Ishikawa (cell line): Measurements from ENCODE around the gene RSF1.
A peak's percentile ranks its signal among the peaks of the same experiment; 100 is the strongest.

Experiments
- CEBPB ChIP-seq: IDR thresholded peaks from 2 replicates; pipeline ENCODE4 v1.6.1; 2012
- CREB1 ChIP-seq: IDR thresholded peaks from 2 replicates; pipeline ENCODE4 v1.6.1; 2012; ENCODE audit warnings: low read depth
- EGR1 ChIP-seq: IDR thresholded peaks from 2 replicates; pipeline ENCODE4 v1.6.1; 2012
- EP300 ChIP-seq: IDR thresholded peaks from 2 replicates; pipeline ENCODE4 v1.6.1; 2012; ENCODE audit warnings: borderline replicate concordance
- FOXM1 ChIP-seq: IDR thresholded peaks from 2 replicates; pipeline ENCODE4 v1.6.1; 2012; ENCODE audit warnings: low read depth, borderline replicate concordance
- MAX ChIP-seq: IDR thresholded peaks from 2 replicates; pipeline ENCODE4 v1.6.1; 2012
- NFIC ChIP-seq: IDR thresholded peaks from 2 replicates; pipeline ENCODE4 v1.6.1; 2012
- RAD21 ChIP-seq: IDR thresholded peaks from 2 replicates; pipeline ENCODE4 v1.6.1; 2012; ENCODE audit warnings: low read depth
- TAF1 ChIP-seq: IDR thresholded peaks from 2 replicates; pipeline ENCODE4 v1.6.1; 2012; ENCODE audit warnings: low read depth, mild to moderate bottlenecking
- TCF12 ChIP-seq: IDR thresholded peaks from 2 replicates; pipeline ENCODE4 v1.6.1; 2012; ENCODE audit warnings: low read depth
- TEAD4 ChIP-seq: IDR thresholded peaks from 2 replicates; pipeline ENCODE4 v1.6.1; 2012
- YY1 ChIP-seq: IDR thresholded peaks from 2 replicates; pipeline ENCODE4 v1.6.1; 2012; ENCODE audit warnings: low read depth
- ZBTB7A ChIP-seq: IDR thresholded peaks from 2 replicates; pipeline ENCODE4 v1.6.1; 2012; ENCODE audit warnings: low read depth
- TF ChIP-seq, protein P1 (sequence below): IDR thresholded peaks from 2 replicates; pipeline ENCODE4 v1.6.1; 2012
- TF ChIP-seq, protein P2 (sequence below): IDR thresholded peaks from 2 replicates; pipeline ENCODE4 v1.6.1; 2012; ENCODE audit warnings: low read depth, mild to moderate bottlenecking

The RSF1 gene

DNA sequence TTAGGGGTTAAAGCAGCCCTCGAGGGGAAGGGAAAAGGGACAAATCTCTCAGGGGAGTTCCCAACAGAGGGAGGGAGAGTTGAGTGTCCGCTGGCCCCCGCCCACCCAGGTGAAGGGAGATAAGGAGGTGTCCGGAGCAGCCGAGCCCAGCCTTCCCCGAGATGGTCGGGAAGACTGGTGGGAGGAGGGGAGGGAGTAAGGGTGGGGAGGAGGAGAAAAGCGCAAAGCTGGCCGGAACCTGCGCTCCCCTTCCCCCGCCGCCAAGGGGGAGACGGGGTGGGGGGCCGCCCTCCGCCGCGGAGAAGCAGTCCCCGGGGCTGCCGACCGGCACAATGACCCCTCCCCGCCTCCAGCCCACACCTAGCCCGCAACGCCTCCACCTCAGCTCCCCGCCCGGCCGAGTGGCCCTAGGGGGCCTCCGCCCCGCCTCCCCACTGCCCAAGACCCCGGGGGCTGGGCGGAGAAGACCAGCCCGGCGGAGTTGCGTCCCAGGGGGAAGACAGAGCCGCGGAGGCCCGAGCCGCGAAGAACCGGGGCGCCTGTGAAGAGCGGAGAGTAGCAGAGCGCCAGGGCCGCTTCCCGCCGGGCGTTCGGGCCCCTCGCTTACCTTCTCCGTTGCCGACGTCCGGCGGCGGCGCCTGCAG, 479 bp downstream of the RSF1 start:
- TF ChIP-seq, protein P1, sequence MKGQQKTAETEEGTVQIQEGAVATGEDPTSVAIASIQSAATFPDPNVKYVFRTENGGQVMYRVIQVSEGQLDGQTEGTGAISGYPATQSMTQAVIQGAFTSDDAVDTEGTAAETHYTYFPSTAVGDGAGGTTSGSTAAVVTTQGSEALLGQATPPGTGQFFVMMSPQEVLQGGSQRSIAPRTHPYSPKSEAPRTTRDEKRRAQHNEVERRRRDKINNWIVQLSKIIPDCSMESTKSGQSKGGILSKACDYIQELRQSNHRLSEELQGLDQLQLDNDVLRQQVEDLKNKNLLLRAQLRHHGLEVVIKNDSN, result no peak
- peak; percentile 90 for TF ChIP-seq ZBTB7A

GRCh38 chr11:77819411-77819920, 1.1 kb downstream of the RSF1 start:
- no peak for TF ChIP-seq TEAD4
- TF ChIP-seq TCF12, result no peak
- TF ChIP-seq, protein P2, sequence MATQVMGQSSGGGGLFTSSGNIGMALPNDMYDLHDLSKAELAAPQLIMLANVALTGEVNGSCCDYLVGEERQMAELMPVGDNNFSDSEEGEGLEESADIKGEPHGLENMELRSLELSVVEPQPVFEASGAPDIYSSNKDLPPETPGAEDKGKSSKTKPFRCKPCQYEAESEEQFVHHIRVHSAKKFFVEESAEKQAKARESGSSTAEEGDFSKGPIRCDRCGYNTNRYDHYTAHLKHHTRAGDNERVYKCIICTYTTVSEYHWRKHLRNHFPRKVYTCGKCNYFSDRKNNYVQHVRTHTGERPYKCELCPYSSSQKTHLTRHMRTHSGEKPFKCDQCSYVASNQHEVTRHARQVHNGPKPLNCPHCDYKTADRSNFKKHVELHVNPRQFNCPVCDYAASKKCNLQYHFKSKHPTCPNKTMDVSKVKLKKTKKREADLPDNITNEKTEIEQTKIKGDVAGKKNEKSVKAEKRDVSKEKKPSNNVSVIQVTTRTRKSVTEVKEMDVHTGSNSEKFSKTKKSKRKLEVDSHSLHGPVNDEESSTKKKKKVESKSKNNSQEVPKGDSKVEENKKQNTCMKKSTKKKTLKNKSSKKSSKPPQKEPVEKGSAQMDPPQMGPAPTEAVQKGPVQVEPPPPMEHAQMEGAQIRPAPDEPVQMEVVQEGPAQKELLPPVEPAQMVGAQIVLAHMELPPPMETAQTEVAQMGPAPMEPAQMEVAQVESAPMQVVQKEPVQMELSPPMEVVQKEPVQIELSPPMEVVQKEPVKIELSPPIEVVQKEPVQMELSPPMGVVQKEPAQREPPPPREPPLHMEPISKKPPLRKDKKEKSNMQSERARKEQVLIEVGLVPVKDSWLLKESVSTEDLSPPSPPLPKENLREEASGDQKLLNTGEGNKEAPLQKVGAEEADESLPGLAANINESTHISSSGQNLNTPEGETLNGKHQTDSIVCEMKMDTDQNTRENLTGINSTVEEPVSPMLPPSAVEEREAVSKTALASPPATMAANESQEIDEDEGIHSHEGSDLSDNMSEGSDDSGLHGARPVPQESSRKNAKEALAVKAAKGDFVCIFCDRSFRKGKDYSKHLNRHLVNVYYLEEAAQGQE, result no peak
- no peak for TF ChIP-seq CEBPB
- no peak for TF ChIP-seq CREB1
- TF ChIP-seq TAF1, result no peak
- no peak for TF ChIP-seq EGR1
- TF ChIP-seq MAX, result peak; percentile 31; the same call in 1 of the 2 replicates

DNA sequence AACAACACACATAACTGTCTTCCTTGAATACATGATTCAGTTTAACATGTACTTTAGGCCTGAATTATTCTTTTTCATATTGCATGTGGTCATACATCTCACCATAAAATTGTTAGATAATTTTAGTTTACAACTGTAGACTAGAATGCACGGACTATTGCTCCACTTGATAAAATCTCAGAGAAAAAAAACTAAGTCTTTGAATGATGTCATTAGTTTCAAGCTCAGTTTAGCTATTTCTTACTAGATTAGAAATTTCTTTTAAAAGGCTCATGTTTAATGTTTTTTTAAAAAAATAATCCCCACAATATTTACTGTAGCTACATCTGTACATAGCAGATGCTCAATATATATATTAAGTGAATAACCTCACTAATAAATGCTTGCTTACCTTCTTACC, 5.1 kb downstream of the RSF1 start:
- no peak for TF ChIP-seq EP300

DNA sequence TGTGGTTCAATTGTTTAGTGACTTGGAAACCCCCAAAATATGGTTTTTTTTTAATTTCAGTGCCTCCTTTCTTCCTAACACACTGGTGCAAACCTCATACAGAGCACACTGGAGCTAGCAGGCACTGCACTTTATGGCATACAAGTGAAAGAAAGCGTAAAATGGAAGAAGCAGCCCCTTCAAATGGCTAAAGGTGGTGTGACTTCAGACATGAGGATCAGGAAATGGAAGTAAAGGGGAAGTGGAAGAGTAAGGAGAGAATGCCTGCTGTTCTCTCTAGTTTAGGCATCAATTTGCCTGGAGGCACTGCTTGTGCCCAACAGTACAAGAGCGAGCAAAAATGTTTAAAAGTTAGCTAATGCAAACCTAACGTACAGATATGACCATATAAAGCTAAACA, 5.7 kb downstream of the RSF1 start:
- TF ChIP-seq ZBTB7A, result no peak
- no peak for TF ChIP-seq EGR1
- no peak for TF ChIP-seq CREB1
- TF ChIP-seq NFIC, result no peak
- TF ChIP-seq YY1, result no peak
- TF ChIP-seq, protein P1, result no peak
- no peak for TF ChIP-seq TAF1
- no peak for TF ChIP-seq TCF12
- TF ChIP-seq FOXM1, result no peak
- no peak for TF ChIP-seq RAD21
- no peak for TF ChIP-seq CEBPB
- TF ChIP-seq TEAD4, result no peak
- no peak for TF ChIP-seq MAX

GRCh38 chr11:77813256-77813655, 7.3 kb downstream of the RSF1 start:
- TF ChIP-seq EP300, result no peak
- no peak for TF ChIP-seq TEAD4
- TF ChIP-seq YY1, result no peak
- no peak for TF ChIP-seq NFIC
- TF ChIP-seq MAX, result no peak
- TF ChIP-seq FOXM1, result no peak
- TF ChIP-seq, protein P1, result no peak
- no peak for TF ChIP-seq ZBTB7A
- TF ChIP-seq, protein P2, result no peak
- no peak for TF ChIP-seq TCF12
- no peak for TF ChIP-seq EGR1
- TF ChIP-seq CEBPB, result no peak
- TF ChIP-seq TAF1, result no peak

DNA sequence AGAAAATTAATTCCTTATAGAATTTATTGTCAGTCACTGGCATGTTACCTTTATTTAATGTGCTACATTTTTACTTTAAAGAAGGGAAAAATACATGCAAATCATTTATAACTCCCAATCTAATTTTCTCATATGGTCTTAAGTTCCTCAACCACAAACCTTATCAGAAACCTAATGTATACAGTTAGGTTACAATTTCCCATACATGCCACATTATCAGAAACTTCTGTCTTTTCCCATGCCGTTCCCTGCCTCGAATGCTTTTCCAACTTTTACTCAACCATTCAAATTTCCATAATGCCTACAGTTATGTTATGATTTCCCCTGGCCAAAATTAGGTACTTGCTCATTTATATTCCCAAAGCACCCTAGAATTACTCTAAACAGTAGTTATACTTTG, 13.5 kb downstream of the RSF1 start:
- TF ChIP-seq TAF1, result no peak
- TF ChIP-seq, protein P2, result no peak
- no peak for TF ChIP-seq MAX
- no peak for TF ChIP-seq CEBPB
- no peak for TF ChIP-seq EP300
- TF ChIP-seq TCF12, result no peak
- no peak for TF ChIP-seq TEAD4
- no peak for TF ChIP-seq RAD21
- TF ChIP-seq NFIC, result no peak
- TF ChIP-seq, protein P1, result no peak
- no peak for TF ChIP-seq EGR1
- TF ChIP-seq CREB1, result no peak
- no peak for TF ChIP-seq YY1
- no peak for TF ChIP-seq FOXM1
- no peak for TF ChIP-seq ZBTB7A
